ENCODE results near the gene SPATA33.
"Not testable (repeated sequence)": the region's sequence is repeated elsewhere in the genome, so short reads cannot be mapped to it uniquely, and the experiment has no call there.

The SPATA33 gene

GRCh38 chr16:89667000-89667399, 9.4 kb downstream of the SPATA33 start:
- not testable (repeated sequence) for DNase-seq

GRCh38 chr16:89667633-89668032, 10.0 kb downstream of the SPATA33 start:
- no peak for DNase-seq

- DNase-seq: no peak
Observed at GRCh38 chr16:89668790-89669158, 11.1 kb downstream of the SPATA33 start.

- no peak for DNase-seq
Observed at GRCh38 chr16:89669755-89670154, 12.1 kb downstream of the SPATA33 start.

- no peak for DNase-seq
Observed at GRCh38 chr16:89670496-89671431, 13.1 kb downstream of the SPATA33 start.

- DNase-seq: not testable (repeated sequence)
Observed at GRCh38 chr16:89671565-89671964, 13.9 kb downstream of the SPATA33 start.

GRCh38 chr16:89672177-89672941, 14.7 kb downstream of the SPATA33 start:
- DNase-seq: no peak

GRCh38 chr16:89678258-89678657, 20.6 kb downstream of the SPATA33 start:
- no peak for DNase-seq

GRCh38 chr16:89685916-89686315, 28.3 kb downstream of the SPATA33 start:
- DNase-seq: no peak

- peak; percentile 84 for DNase-seq
Observed at GRCh38 chr16:89686520-89687091, 29.0 kb downstream of the SPATA33 start, which contains the start of gene CDK10. CDK10 (plus strand) TSS chr16:89686689; CDS start chr16:89686711, 22 bp downstream.

- DNase-seq: no peak
Observed at GRCh38 chr16:89687092-89687940, 29.7 kb downstream of the SPATA33 start.

- no peak for DNase-seq
Observed at GRCh38 chr16:89688395-89688794, 30.8 kb downstream of the SPATA33 start.

- no peak for DNase-seq
Observed at GRCh38 chr16:89689142-89689541, 31.5 kb downstream of the SPATA33 start.

GRCh38 chr16:89689621-89690020, 32.0 kb downstream of the SPATA33 start:
- DNase-seq: not testable (repeated sequence)

- no peak for DNase-seq
Observed at GRCh38 chr16:89690392-89690901, 32.8 kb downstream of the SPATA33 start.

GRCh38 chr16:89691231-89691985, 33.8 kb downstream of the SPATA33 start:
- no peak for DNase-seq

GRCh38 chr16:89691986-89692569, 34.4 kb downstream of the SPATA33 start:
- no peak for DNase-seq

GRCh38 chr16:89693289-89693731, 35.7 kb downstream of the SPATA33 start:
- no peak for DNase-seq

GRCh38 chr16:89693931-89694783, 36.5 kb downstream of the SPATA33 start:
- DNase-seq: no peak

GRCh38 chr16:89694784-89695085, 37.1 kb downstream of the SPATA33 start:
- DNase-seq: not testable (repeated sequence)

Measured in KG1 (cell line).